ENCODE data around the gene EVC2. TPM values are rescaled to one million over a fixed set of nuclear protein-coding genes. Genes with fewer than 3 reads are reported as not detected.

The EVC2 gene
- total RNA-seq, 1 donor from 2014 or later: 4.0 TPM

- no peak for DNase-seq (ENCODE audit: low spot score)
Measured at GRCh38 chr4:5715357-5715756, 7.0 kb upstream of the EVC2 start.

GRCh38 chr4:5713861-5714260, 5.5 kb upstream of the EVC2 start:
- peak; percentile 53 for DNase-seq (ENCODE audit: low spot score)

GRCh38 chr4:5712931-5713330, 4.6 kb upstream of the EVC2 start:
- peak; percentile 45 for DNase-seq (ENCODE audit: low spot score)

GRCh38 chr4:5712517-5712916, 4.2 kb upstream of the EVC2 start:
- DNase-seq (ENCODE audit: low spot score): no peak

GRCh38 chr4:5711479-5712184, 3.3 kb upstream of the EVC2 start:
- DNase-seq (ENCODE audit: low spot score): peak; percentile 75

GRCh38 chr4:5710961-5711478, 2.7 kb upstream of the EVC2 start, which contains the start of gene EVC:
Gene EVC, plus strand, starts transcription at chr4:5711201. Its CDS starts 180 bp downstream, at chr4:5711381.
- DNase-seq (ENCODE audit: low spot score): peak; percentile 91

GRCh38 chr4:5710065-5710960, 2.0 kb upstream of the EVC2 start:
- DNase-seq (ENCODE audit: low spot score): peak; percentile 47

GRCh38 chr4:5709207-5709575, 832 bp upstream of the EVC2 start:
- no peak for DNase-seq (ENCODE audit: low spot score)

- peak; percentile 83 for DNase-seq (ENCODE audit: low spot score)
Measured at GRCh38 chr4:5707778-5708448, 446 bp downstream of the EVC2 start.

GRCh38 chr4:5707366-5707765, 993 bp downstream of the EVC2 start:
- peak; percentile 74 for DNase-seq (ENCODE audit: low spot score)

- DNase-seq (ENCODE audit: low spot score): peak; percentile 64
Measured at GRCh38 chr4:5706486-5707290, 1.7 kb downstream of the EVC2 start.

GRCh38 chr4:5705647-5706320, 2.6 kb downstream of the EVC2 start:
- peak; percentile 51 for DNase-seq (ENCODE audit: low spot score)

GRCh38 chr4:5704276-5704675, 4.1 kb downstream of the EVC2 start:
- peak; percentile 71 for DNase-seq (ENCODE audit: low spot score)

GRCh38 chr4:5703831-5704230, 4.5 kb downstream of the EVC2 start:
- peak; percentile 60 for DNase-seq (ENCODE audit: low spot score)

- DNase-seq (ENCODE audit: low spot score): peak; percentile 67
Measured at GRCh38 chr4:5701971-5702370, 6.4 kb downstream of the EVC2 start.

GRCh38 chr4:5700459-5700858, 7.9 kb downstream of the EVC2 start:
- DNase-seq (ENCODE audit: low spot score): peak; percentile 75

GRCh38 chr4:5696341-5696740, 12.0 kb downstream of the EVC2 start:
- DNase-seq (ENCODE audit: low spot score): peak; percentile 83

- DNase-seq (ENCODE audit: low spot score): no peak
Measured at GRCh38 chr4:5693871-5694270, 14.5 kb downstream of the EVC2 start.

- DNase-seq (ENCODE audit: low spot score): peak; percentile 73
Measured at GRCh38 chr4:5691491-5692132, 16.7 kb downstream of the EVC2 start.

GRCh38 chr4:5689065-5689464, 19.3 kb downstream of the EVC2 start:
- DNase-seq (ENCODE audit: low spot score): peak; percentile 81
